K562 (cell line): ENCODE measurements around the gene S100A6. TPM values are rescaled to one million over a fixed set of nuclear protein-coding genes. Genes with fewer than 3 reads are reported as not detected.

Source experiments
- FOXK1 ChIP-seq: sonication (generic); formaldehyde crosslinking; IDR thresholded peaks from 2 replicates; pipeline ENCODE4 v1.8.0; 2022; ENCODE audit warnings: missing genetic modification reagents, mild to moderate bottlenecking, borderline replicate concordance
- MAX ChIP-seq: sonication (generic); formaldehyde crosslinking; IDR thresholded peaks from 2 replicates; pipeline ENCODE4 v1.9.0; 2022; ENCODE audit warnings: mild to moderate bottlenecking, missing genetic modification reagents
- MCM7 ChIP-seq, 2 experiments: fragments of 450-650 bp; IDR thresholded peaks; 2 replicates each; pipeline ENCODE4 v1.6.1; 2016 to 2018
- SUPT5H ChIP-seq: fragments of 450-650 bp; IDR thresholded peaks from 2 replicates; pipeline ENCODE4 v1.6.1; 2016
- TBP ChIP-seq: optimal IDR thresholded peaks from 2 replicates; pipeline ENCODE3; 2011; ENCODE audit warnings: low read depth, low read length, improper control_type of control experiment
- ZNF121 ChIP-seq: sonication (generic); formaldehyde crosslinking; conservative IDR thresholded peaks from 2 replicates; pipeline ENCODE4 v1.8.0; 2022; ENCODE audit warnings: missing genetic modification reagents
- ZNF609 ChIP-seq: sonication (generic); formaldehyde crosslinking; IDR thresholded peaks from 2 replicates; pipeline ENCODE4 v1.8.1; 2023; ENCODE audit warnings: missing genetic modification reagents, mild to moderate bottlenecking, borderline replicate concordance
- ZNF644 ChIP-seq: fragments of 200-800 bp; sonication (Bioruptor generic); IDR thresholded peaks from 2 replicates; pipeline ENCODE4 v1.6.1; 2016; ENCODE audit warnings: low read depth, missing genetic modification characterization, missing compliant biosample characterization
- polyA plus RNA-seq, 8 experiments: library from polyadenylated mRNA; depleted of rRNA in 4 of 8; stranded (reverse) in 5 of 8; unstranded in 3 of 8; fragments of >200 nt; fragmentation: Nextera tagmentation in 2 of 8; fragmentation: Illumina TruSeq in 1 of 8; extraction: Ambion mirVana in 2 of 8; extraction: Trizol in 1 of 8; gene quantifications; 2 replicates each; pipeline versions ENCODE4 v1.2.1 to v1.2.3, GENCODE V29; 2011 to 2014; ENCODE audit warnings: inconsistent platforms in 1 of 8, missing spikeins in 1 of 8
- total RNA-seq, 7 experiments: library from RNA; depleted of rRNA in 6 of 7; stranded (reverse); fragments of >200 nt in 6 of 7; fragmentation: Illumina TruSeq in 2 of 7; extraction: Trizol in 2 of 7; gene quantifications; 2 replicates each; pipeline versions ENCODE4 v1.2.1 to v1.2.3, GENCODE V29; 2011 to 2021; ENCODE audit warnings: low replicate concordance in 1 of 7

S100A6 gene
- total and polyA plus RNA-seq, 9 of the 15 experiments (the other 6 are each of a cell fraction or from before 2014, with no cell fraction given) = 9.8 to 66.5 (median 23.2) TPM

GRCh38 chr1:153544453-153545066, 8.8 kb upstream of the S100A6 start (continued):
- TF ChIP-seq SUPT5H = 0 out of 2 replicates have a peak, but pooled peaks have one; percentile 29
- TF ChIP-seq FOXK1 (CRISPR knock-in tag) = peak; percentile 15; the same call in 1 of the 2 replicates
- 0 out of 2 replicates have a peak, but pooled peaks have one; percentile 19 for TF ChIP-seq ZNF609 (CRISPR knock-in tag)
- no peak for TF ChIP-seq TBP
- no peak for TF ChIP-seq MCM7 (IDR thresholded peaks at IDR 0.05)
- TF ChIP-seq MAX (CRISPR knock-in tag) = 0 out of 2 replicates have a peak, but pooled peaks have one; percentile 36
- no peak for TF ChIP-seq ZNF121
- TF ChIP-seq ZNF644 (tag) = no peak
